ENCODE measurements around the gene ZNF441.
"Not testable (repeated sequence)": the region's sequence is repeated elsewhere in the genome, so short reads cannot be mapped to it uniquely, and the experiment has no call there.

Gene ZNF441

GRCh38 chr19:11766597-11767591 is at the start of gene ZNF441:
TSS of gene ZNF441 (plus strand) at chr19:11767000. CDS start at chr19:11767194, 194 bp downstream.
- peak; percentile 81 for DNase-seq (ENCODE audit: low read depth, low spot score)

- no peak for DNase-seq (ENCODE audit: low read depth, low spot score)
Observed at GRCh38 chr19:11721681-11722080, 45.1 kb upstream of the ZNF441 start.

GRCh38 chr19:11722414-11722813 is 44.4 kb upstream of the ZNF441 start:
- no peak for DNase-seq (ENCODE audit: low read depth, low spot score)

GRCh38 chr19:11729586-11729985 is 37.2 kb upstream of the ZNF441 start:
- no peak for DNase-seq (ENCODE audit: low read depth, low spot score)

GRCh38 chr19:11735375-11735774 is 31.4 kb upstream of the ZNF441 start:
- DNase-seq (ENCODE audit: low read depth, low spot score), result no peak

GRCh38 chr19:11736696-11737095 is 30.1 kb upstream of the ZNF441 start:
- DNase-seq (ENCODE audit: low read depth, low spot score), result no peak

- no peak for DNase-seq (ENCODE audit: low read depth, low spot score)
Observed at GRCh38 chr19:11737964-11738745, 28.6 kb upstream of the ZNF441 start.

- DNase-seq (ENCODE audit: low read depth, low spot score), result peak; percentile 95
Observed at GRCh38 chr19:11738746-11739620, 27.8 kb upstream of the ZNF441 start, which contains the start of gene ZNF823. TSS of gene ZNF823 (minus strand) at chr19:11738946. CDS start at chr19:11738819, 127 bp downstream.

- DNase-seq (ENCODE audit: low read depth, low spot score), result no peak
Observed at GRCh38 chr19:11745869-11746268, 20.9 kb upstream of the ZNF441 start.

GRCh38 chr19:11747277-11747676 is 19.5 kb upstream of the ZNF441 start:
- no peak for DNase-seq (ENCODE audit: low read depth, low spot score)

GRCh38 chr19:11749751-11750150 is 17.0 kb upstream of the ZNF441 start:
- no peak for DNase-seq (ENCODE audit: low read depth, low spot score)

GRCh38 chr19:11752244-11752736 is 14.5 kb upstream of the ZNF441 start:
- no peak for DNase-seq (ENCODE audit: low read depth, low spot score)

- DNase-seq (ENCODE audit: low read depth, low spot score), result no peak
Observed at GRCh38 chr19:11754663-11755062, 12.1 kb upstream of the ZNF441 start.

GRCh38 chr19:11756965-11757364 is 9.8 kb upstream of the ZNF441 start:
- no peak for DNase-seq (ENCODE audit: low read depth, low spot score)

GRCh38 chr19:11759805-11760204 is 7.0 kb upstream of the ZNF441 start:
- no peak for DNase-seq (ENCODE audit: low read depth, low spot score)

GRCh38 chr19:11763117-11763516 is 3.7 kb upstream of the ZNF441 start:
- DNase-seq (ENCODE audit: low read depth, low spot score), result no peak

GRCh38 chr19:11763611-11764010 is 3.2 kb upstream of the ZNF441 start:
- no peak for DNase-seq (ENCODE audit: low read depth, low spot score)

GRCh38 chr19:11767633-11768133 is 883 bp downstream of the ZNF441 start:
- DNase-seq (ENCODE audit: low read depth, low spot score), result no peak

GRCh38 chr19:11769995-11770394 is 3.2 kb downstream of the ZNF441 start:
- no peak for DNase-seq (ENCODE audit: low read depth, low spot score)

- DNase-seq (ENCODE audit: low read depth, low spot score), result not testable (repeated sequence)
Observed at GRCh38 chr19:11771520-11771919, 4.7 kb downstream of the ZNF441 start.

- DNase-seq (ENCODE audit: low read depth, low spot score), result not testable (repeated sequence)
Observed at GRCh38 chr19:11776669-11777068, 9.9 kb downstream of the ZNF441 start.

All from activated CD4-positive, CD25-positive, alpha-beta regulatory T cell treated with anti-CD3 and anti-CD28 coated beads, Interleukin-2, amount 50 U/mL, for 16 hours (primary cell).